Parathyroid adenoma (tissue), 2 donors: ENCODE data around the gene TLE2.

Experiments used
- H2AFZ ChIP-seq: fragments of 300-600 bp; sonication (generic); one replicate; pipeline ENCODE4 v1.7.0; 2017; ENCODE audit warnings: antibody characterized with exemption, mild to moderate bottlenecking
- H3K27ac ChIP-seq: fragments of 300-600 bp; sonication (generic); one replicate; pipeline ENCODE4 v1.7.0; 2017
- H3K27me3 ChIP-seq: fragments of 300-600 bp; sonication (generic); one replicate; pipeline ENCODE4 v1.7.0; 2017; ENCODE audit warnings: low read length; ENCODE audit not compliant: control insufficient read depth, insufficient read depth
- H3K36me3 ChIP-seq: fragments of 300-600 bp; sonication (generic); one replicate; pipeline ENCODE4 v1.7.0; 2017; ENCODE audit warnings: low read length; ENCODE audit not compliant: control insufficient read depth, insufficient read depth
- H3K4me1 ChIP-seq: fragments of 300-600 bp; sonication (generic); one replicate; pipeline ENCODE4 v1.7.0; 2017; ENCODE audit warnings: control low read depth
- H3K4me2 ChIP-seq: fragments of 300-600 bp; sonication (generic); one replicate; pipeline ENCODE4 v1.7.0; 2017; ENCODE audit warnings: low read length
- H3K4me3 ChIP-seq: fragments of 300-600 bp; sonication (generic); one replicate; pipeline ENCODE4 v1.7.0; 2017; ENCODE audit warnings: low read depth, low read length
- H3K79me2 ChIP-seq: fragments of 300-600 bp; sonication (generic); one replicate; pipeline ENCODE4 v1.7.0; 2017; ENCODE audit warnings: control low read depth
- H3K9ac ChIP-seq: fragments of 300-600 bp; sonication (generic); one replicate; pipeline ENCODE4 v1.7.0; 2017; ENCODE audit warnings: mild to moderate bottlenecking
- H3K9me3 ChIP-seq: fragments of 300-600 bp; sonication (generic); one replicate; pipeline ENCODE4 v1.7.0; 2017; ENCODE audit warnings: low read length; ENCODE audit not compliant: control insufficient read depth
- CTCF ChIP-seq: fragments of 300-600 bp; sonication (generic); IDR thresholded peaks from one replicate; pipeline ENCODE4 v1.7.0; 2017; ENCODE audit warnings: antibody characterized with exemption, mild to moderate bottlenecking
- donor health status: primary hyperparathyroidism.

TLE2 gene

GRCh38 chr19:3006075-3006767 is 22.9 kb downstream of the TLE2 start:
- Histone ChIP-seq H3K27ac (no peak overlapping the region), H3K79me2 (no peaks in the 10 kb centered on the region), H3K4me1 (no peaks in the 10 kb centered on the region), H3K27me3 (no peaks in the 10 kb centered on the region), H3K36me3 (no peaks in the 10 kb centered on the region), H3K9ac (no peak overlapping the region), H3K9me3 (no peaks in the 10 kb centered on the region), H3K4me2 (no peak overlapping the region), H2AFZ (no peak overlapping the region), H3K4me3 (no peak overlapping the region)
- no peak for TF ChIP-seq CTCF

- no peak overlapping the region for H3K4me2 ChIP-seq
- H3K79me2 ChIP-seq, result no peaks in the 10 kb centered on the region
- H3K9me3 ChIP-seq, result no peaks in the 10 kb centered on the region
- H3K36me3 ChIP-seq, result no peaks in the 10 kb centered on the region
- TF ChIP-seq CTCF, result no peak
- no peak overlapping the region for H3K4me3 ChIP-seq
- H3K4me1 ChIP-seq, result no peaks in the 10 kb centered on the region
- H2AFZ ChIP-seq, result no peak overlapping the region
- H3K27me3 ChIP-seq, result no peaks in the 10 kb centered on the region
- H3K9ac ChIP-seq, result no peak overlapping the region
- H3K27ac ChIP-seq, result no peak overlapping the region
These were observed 23.7 kb downstream of the TLE2 start for GRCh38 chr19:3005345-3005744.

DNA sequence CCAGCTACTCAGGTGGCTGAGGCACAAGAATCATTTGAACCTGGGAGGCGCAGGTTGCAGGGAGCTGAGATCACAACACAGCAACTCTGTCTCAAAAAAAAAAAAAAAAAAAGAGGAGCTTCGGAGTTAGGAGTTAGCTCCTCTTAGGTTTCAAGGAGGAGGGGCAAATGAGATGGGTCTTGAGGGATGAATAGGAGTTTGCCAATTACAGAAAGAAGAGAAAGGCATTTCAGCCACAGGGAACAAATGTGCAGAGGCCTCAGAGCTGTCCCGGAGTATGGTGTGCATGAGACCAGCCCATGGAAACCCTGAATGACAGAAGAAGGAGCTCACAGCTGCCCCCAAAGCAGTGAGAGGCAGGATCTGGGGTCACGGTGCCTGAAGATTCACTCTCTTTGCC is 24.6 kb downstream of the TLE2 start:
- H3K79me2 ChIP-seq, result no peaks in the 10 kb centered on the region
- H3K27ac ChIP-seq, result no peak overlapping the region
- TF ChIP-seq CTCF, result no peak
- no peak overlapping the region for H3K4me3 ChIP-seq
- H2AFZ ChIP-seq, result no peak overlapping the region
- H3K36me3 ChIP-seq, result no peaks in the 10 kb centered on the region
- H3K9ac ChIP-seq, result no peak overlapping the region
- no peaks in the 10 kb centered on the region for H3K9me3 ChIP-seq
- no peaks in the 10 kb centered on the region for H3K4me1 ChIP-seq
- H3K4me2 ChIP-seq, result no peak overlapping the region
- H3K27me3 ChIP-seq, result no peaks in the 10 kb centered on the region

- Histone ChIP-seq H3K4me1 (no peaks in the 10 kb centered on the region), H3K9me3 (no peaks in the 10 kb centered on the region), H3K79me2 (no peaks in the 10 kb centered on the region), H3K4me3 (no peak overlapping the region), H3K36me3 (no peaks in the 10 kb centered on the region), H3K27ac (no peak overlapping the region), H2AFZ (no peak overlapping the region), H3K4me2 (no peak overlapping the region), H3K27me3 (no peaks in the 10 kb centered on the region), H3K9ac (no peak overlapping the region)
- TF ChIP-seq CTCF, result no peak
These were observed 26.0 kb downstream of the TLE2 start for GRCh38 chr19:3003046-3003445.

- Histone ChIP-seq H3K27me3 (no peaks in the 10 kb centered on the region), H3K4me1 (no peaks in the 10 kb centered on the region), H3K9ac (no peak overlapping the region), H3K4me3 (no peak overlapping the region), H3K79me2 (no peaks in the 10 kb centered on the region), H3K9me3 (no peaks in the 10 kb centered on the region), H2AFZ (no peak overlapping the region), H3K27ac (no peak overlapping the region), H3K36me3 (no peaks in the 10 kb centered on the region), H3K4me2 (no peak overlapping the region)
- TF ChIP-seq CTCF, result no peak
These were observed 27.8 kb downstream of the TLE2 start for GRCh38 chr19:3001235-3001800.
